ENCODE results near the gene PDPK1. TPM values are rescaled to one million over a fixed set of nuclear protein-coding genes. Genes with fewer than 3 reads are reported as not detected.

The PDPK1 gene
- 113 TPM for total RNA-seq (ENCODE audit: unreplicated experiment)
- long read RNA-seq, full-length matches to known transcripts: 41 of 56 reads
- long read RNA-seq, partial matches to known transcripts: 2 of 56 reads
- long read RNA-seq, other reads (novel, unspliced or antisense): 13 of 56 reads

DNA sequence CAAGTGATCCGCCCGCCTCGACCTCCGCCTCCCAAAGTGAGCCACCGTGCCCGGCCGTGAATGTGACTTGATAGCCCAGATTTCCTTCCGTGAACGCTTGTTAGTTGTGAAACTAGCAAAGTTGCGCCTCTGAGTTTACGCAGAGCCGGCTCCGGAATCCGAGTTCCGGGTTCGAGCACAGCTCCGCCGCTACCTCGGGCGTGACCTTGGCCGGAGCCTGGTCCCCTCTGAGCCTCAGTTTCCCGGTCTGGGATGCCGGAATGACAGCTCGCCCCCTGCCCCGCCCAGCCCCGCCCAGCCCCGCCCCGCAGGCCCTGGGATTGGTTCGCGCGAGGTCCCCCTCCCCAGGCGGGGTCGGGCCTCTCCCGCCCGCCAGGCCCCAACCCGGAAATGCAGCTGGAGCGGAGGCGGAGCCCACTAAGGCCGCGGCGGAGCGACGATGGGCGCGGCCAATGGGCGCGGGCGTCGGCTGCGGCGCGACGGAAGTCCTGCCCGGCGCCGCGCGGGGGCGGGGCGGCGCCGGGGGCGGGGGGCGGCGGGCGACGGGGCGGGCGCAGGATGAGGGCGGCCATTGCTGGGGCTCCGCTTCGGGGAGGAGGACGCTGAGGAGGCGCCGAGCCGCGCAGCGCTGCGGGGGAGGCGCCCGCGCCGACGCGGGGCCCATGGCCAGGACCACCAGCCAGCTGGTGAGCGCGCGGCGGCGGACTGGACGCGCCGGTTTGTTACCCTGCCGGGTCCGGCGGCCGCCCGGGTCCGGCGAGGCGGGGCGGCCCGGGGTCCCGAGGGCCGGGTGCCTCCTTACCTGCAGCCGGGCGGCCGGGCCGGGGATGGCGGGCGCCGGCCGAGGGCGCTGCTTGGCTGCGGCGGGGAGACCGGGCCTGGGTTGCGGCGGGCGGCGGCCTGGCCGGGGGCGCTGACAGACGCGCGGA is at the start of gene PDPK1:
PDPK1 (plus strand) TSS at position 571 of the 929 bp plus-strand sequence; CDS start at position 663, 92 bp downstream.
- Mint-ChIP-seq H3K36me3 (ENCODE audit: unreplicated experiment) (no peaks in the 10 kb centered on the region), H3K4me1 (ENCODE audit: low read depth, unreplicated experiment) (peaks cover 26% of the 10 kb centered on the region), H3K27ac (ENCODE audit: unreplicated experiment) (peak within 1 kb of the TSS; percentile 88), H3K9me3 (ENCODE audit: unreplicated experiment) (peaks cover 25% of the 10 kb centered on the region), H3K4me3 (ENCODE audit: unreplicated experiment) (peak within 1 kb of the TSS; percentile 95), H3K27me3 (ENCODE audit: unreplicated experiment) (peaks cover 22% of the 10 kb centered on the region)
- peak; percentile 94 for DNase-seq
- TF ChIP-seq, protein P1, sequence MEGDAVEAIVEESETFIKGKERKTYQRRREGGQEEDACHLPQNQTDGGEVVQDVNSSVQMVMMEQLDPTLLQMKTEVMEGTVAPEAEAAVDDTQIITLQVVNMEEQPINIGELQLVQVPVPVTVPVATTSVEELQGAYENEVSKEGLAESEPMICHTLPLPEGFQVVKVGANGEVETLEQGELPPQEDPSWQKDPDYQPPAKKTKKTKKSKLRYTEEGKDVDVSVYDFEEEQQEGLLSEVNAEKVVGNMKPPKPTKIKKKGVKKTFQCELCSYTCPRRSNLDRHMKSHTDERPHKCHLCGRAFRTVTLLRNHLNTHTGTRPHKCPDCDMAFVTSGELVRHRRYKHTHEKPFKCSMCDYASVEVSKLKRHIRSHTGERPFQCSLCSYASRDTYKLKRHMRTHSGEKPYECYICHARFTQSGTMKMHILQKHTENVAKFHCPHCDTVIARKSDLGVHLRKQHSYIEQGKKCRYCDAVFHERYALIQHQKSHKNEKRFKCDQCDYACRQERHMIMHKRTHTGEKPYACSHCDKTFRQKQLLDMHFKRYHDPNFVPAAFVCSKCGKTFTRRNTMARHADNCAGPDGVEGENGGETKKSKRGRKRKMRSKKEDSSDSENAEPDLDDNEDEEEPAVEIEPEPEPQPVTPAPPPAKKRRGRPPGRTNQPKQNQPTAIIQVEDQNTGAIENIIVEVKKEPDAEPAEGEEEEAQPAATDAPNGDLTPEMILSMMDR (IDR thresholded peaks at IDR 0.05; ENCODE audit: partially characterized antibody, unreplicated experiment): no peak

DNA sequence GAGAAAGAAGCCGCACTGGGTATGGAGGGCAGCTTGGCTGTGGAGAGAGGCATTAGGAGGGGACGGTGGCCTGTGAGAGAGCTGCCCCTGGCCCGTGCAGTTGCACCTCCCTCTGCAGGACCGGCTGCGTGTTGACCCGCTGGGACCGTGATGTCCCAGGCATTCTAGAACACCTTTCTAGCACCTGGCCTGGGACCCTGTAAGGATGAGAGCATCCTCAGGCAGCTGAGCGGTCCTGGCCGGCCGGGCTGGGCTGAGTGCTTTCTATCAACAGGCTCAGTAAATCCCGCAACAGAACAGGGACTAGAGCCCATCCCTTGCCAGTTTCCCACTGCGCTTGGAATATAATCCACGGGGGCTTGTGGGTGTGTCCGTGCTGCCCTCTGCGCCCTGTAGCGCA is 48.2 kb upstream of the PDPK1 start:
- TF ChIP-seq, protein P1 (IDR thresholded peaks at IDR 0.05; ENCODE audit: partially characterized antibody, unreplicated experiment): no peak
- Mint-ChIP-seq H3K36me3 (ENCODE audit: unreplicated experiment) (no peaks in the 10 kb centered on the region), H3K4me1 (ENCODE audit: low read depth, unreplicated experiment) (peaks cover 16% of the 10 kb centered on the region), H3K27ac (ENCODE audit: unreplicated experiment) (no peak overlapping the region), H3K9me3 (ENCODE audit: unreplicated experiment) (peaks cover 2% of the 10 kb centered on the region), H3K4me3 (ENCODE audit: unreplicated experiment) (no peak overlapping the region), H3K27me3 (ENCODE audit: unreplicated experiment) (peaks cover 6% of the 10 kb centered on the region)
- no peak for DNase-seq

DNA sequence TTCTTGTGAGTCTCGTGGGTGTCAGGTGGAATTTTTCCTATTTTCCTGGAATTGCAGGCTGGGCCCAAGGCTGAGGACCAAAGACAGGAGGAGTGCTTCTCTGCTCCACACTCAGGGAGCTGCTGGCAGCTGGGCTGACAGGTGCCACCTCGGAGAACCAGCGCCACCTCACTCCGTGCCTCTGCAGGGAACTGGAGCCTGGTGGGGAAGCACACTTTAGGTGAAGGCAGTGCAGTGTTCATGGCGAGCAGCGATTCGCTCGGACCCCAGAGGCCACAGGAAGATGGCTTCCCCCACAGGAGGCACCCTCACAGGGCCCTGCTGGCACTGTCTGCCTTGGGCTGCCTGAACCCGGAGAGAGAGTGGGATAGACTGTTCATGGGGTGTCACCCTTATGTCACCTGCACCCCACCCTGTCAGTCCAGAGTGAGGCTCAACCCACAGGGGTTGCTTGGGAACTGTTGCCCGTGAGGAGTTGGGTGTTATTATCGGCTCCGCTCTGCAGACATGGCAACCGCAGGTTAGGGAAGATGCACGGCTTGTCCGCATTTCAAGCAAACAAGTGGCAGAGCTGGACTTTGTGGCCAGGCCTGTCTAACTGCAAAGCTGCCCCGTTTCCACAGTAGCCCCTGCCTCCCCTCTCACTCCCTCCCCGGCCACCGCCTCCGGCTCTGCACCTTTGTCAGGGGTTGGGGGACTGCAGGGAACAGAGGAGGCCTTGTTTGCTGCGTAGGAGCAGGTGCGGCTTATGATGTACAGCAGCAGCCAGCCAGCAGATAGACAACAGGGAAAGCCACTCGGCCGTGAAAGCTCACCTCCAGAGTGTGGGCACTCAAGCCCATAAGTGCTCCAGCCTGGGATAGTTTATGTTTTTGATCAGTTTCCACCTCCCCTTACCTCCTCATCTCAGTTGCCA is 47.4 kb upstream of the PDPK1 start:
- H3K9me3 Mint-ChIP-seq (ENCODE audit: unreplicated experiment): peaks cover 2% of the 10 kb centered on the region
- peak overlapping the region; percentile 52 for H3K27ac Mint-ChIP-seq (ENCODE audit: unreplicated experiment)
- peaks cover 16% of the 10 kb centered on the region for H3K4me1 Mint-ChIP-seq (ENCODE audit: low read depth, unreplicated experiment)
- peaks cover 6% of the 10 kb centered on the region for H3K27me3 Mint-ChIP-seq (ENCODE audit: unreplicated experiment)
- no peak for DNase-seq
- no peaks in the 10 kb centered on the region for H3K36me3 Mint-ChIP-seq (ENCODE audit: unreplicated experiment)
- no peak overlapping the region for H3K4me3 Mint-ChIP-seq (ENCODE audit: unreplicated experiment)
- TF ChIP-seq, protein P1 (IDR thresholded peaks at IDR 0.05; ENCODE audit: partially characterized antibody, unreplicated experiment): no peak

DNA sequence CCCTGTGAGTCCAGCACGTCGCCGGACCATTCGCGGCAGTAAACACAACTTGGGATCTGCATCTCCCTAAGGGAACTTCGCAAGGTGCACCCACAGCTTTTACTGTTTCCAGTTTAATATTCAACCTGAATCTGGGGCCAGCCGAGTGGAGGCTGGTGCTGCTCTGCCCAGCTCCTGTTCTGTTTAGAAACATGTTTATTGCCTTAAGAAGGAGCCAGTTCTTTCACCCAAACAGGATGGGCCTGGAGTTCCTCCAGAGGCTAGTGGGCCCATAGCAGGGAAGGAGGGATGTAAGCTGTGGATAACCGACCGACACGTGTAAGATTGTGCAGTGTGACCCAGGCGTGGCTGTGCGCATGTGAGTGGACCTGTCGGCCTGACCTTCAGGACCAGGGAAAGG is 45.5 kb upstream of the PDPK1 start:
- Mint-ChIP-seq H3K36me3 (ENCODE audit: unreplicated experiment) (no peaks in the 10 kb centered on the region), H3K4me1 (ENCODE audit: low read depth, unreplicated experiment) (peaks cover 8% of the 10 kb centered on the region), H3K9me3 (ENCODE audit: unreplicated experiment) (peaks cover 2% of the 10 kb centered on the region), H3K4me3 (ENCODE audit: unreplicated experiment) (no peak overlapping the region), H3K27me3 (ENCODE audit: unreplicated experiment) (peaks cover 5% of the 10 kb centered on the region), H3K27ac (ENCODE audit: unreplicated experiment) (no peak overlapping the region)
- TF ChIP-seq, protein P1 (IDR thresholded peaks at IDR 0.05; ENCODE audit: partially characterized antibody, unreplicated experiment): no peak
- no peak for DNase-seq
